IMR-90 (cell line): ENCODE data around the gene QPRT. TPM values are rescaled to one million over a fixed set of nuclear protein-coding genes. Genes with fewer than 3 reads are reported as not detected.

Experiments used
- ATAC-seq: fragments of 200-7000 bp; cut with Tn5 transposase; 2 replicates; pipeline ENCODE4 v1.9.1; 2020; ENCODE audit warnings: low read depth, mild to moderate bottlenecking, moderate library complexity
- BruUV-seq: library from RNA; stranded (reverse); fragments of 400-500 nt; replicated peaks from 2 replicates; lab custom pipeline; 2021; lab: Mats Ljungman, UMichigan
- CTCF ChIA-PET: fragments of 300-600 bp; formaldehyde crosslinking; extraction: SDS; loops from one replicate; lab custom pipeline; 2021; ENCODE audit warnings: antibody characterized with exemption; lab: Yijun Ruan, JAX
- POLR2A ChIA-PET: fragments of 300-600 bp; sonication (Branson Sonifier 250); formaldehyde crosslinking; loops from one replicate; lab custom pipeline; 2022; ENCODE audit warnings: antibody characterized with exemption; ENCODE audit not compliant: unreplicated experiment; lab: Charles Lee
- DNase-seq: peaks from one replicate; pipeline ENCODE4 v3.0.0; 2013
- H2AFZ ChIP-seq: replicated peaks from 2 replicates; pipeline ENCODE3; 2013; ENCODE audit warnings: low read length, mild to moderate bottlenecking; ENCODE audit not compliant: poor library complexity
- H2AK5ac ChIP-seq: 2 replicates; pipeline ENCODE4 v1.6.1; 2013; ENCODE audit warnings: low read depth, low read length, inconsistent platforms
- H2AK9ac ChIP-seq: replicated peaks from 2 replicates; pipeline ENCODE3; 2013; ENCODE audit warnings: mild to moderate bottlenecking, low read depth, low read length, moderate library complexity; ENCODE audit not compliant: poor library complexity
- H2BK120ac ChIP-seq: 2 replicates; pipeline ENCODE4 v1.6.1; 2013; ENCODE audit warnings: low read depth, low read length, inconsistent platforms
- H2BK15ac ChIP-seq: 3 replicates; pipeline ENCODE4 v1.6.1; 2013; ENCODE audit warnings: low read depth, low read length, inconsistent platforms
- H2BK20ac ChIP-seq: 2 replicates; pipeline ENCODE4 v1.6.1; 2013; ENCODE audit warnings: low read depth, mild to moderate bottlenecking, inconsistent platforms, low read length, moderate library complexity
- H2BK5ac ChIP-seq: 2 replicates; pipeline ENCODE4 v1.6.1; 2013; ENCODE audit warnings: mild to moderate bottlenecking, low read depth, low read length, inconsistent platforms; ENCODE audit not compliant: poor library complexity, severe bottlenecking
- H3K14ac ChIP-seq: replicated peaks from 2 replicates; pipeline ENCODE4 v1.6.1; 2013; ENCODE audit warnings: low read depth, low read length, inconsistent platforms
- H3K18ac ChIP-seq: 2 replicates; pipeline ENCODE4 v1.6.1; 2013; ENCODE audit warnings: low read depth, low read length, control low read depth
- H3K23ac ChIP-seq: 2 replicates; pipeline ENCODE4 v1.6.1; 2013; ENCODE audit warnings: low read depth, low read length, inconsistent platforms
- H3K27ac ChIP-seq: 2 replicates; pipeline ENCODE4 v1.5.1; 2013; ENCODE audit warnings: mild to moderate bottlenecking, control low read depth, low read length; ENCODE audit not compliant: insufficient read depth
- H3K27me3 ChIP-seq: 2 replicates; pipeline ENCODE4 v1.6.1; 2013; ENCODE audit warnings: low read length; ENCODE audit not compliant: control insufficient read depth, insufficient read depth
- H3K36me3 ChIP-seq: 2 replicates; pipeline ENCODE4 v1.6.1; 2013; ENCODE audit warnings: low read length, mixed read lengths; ENCODE audit not compliant: control insufficient read depth, insufficient read depth
- H3K4ac ChIP-seq: 2 replicates; pipeline ENCODE4 v1.6.1; 2013; ENCODE audit warnings: low read depth, low read length, inconsistent platforms
- H3K4me1 ChIP-seq: 2 replicates; pipeline ENCODE4 v1.6.1; 2013; ENCODE audit warnings: low read length, mixed read lengths; ENCODE audit not compliant: control insufficient read depth, insufficient read depth
- H3K4me2 ChIP-seq: 2 replicates; pipeline ENCODE4 v1.6.1; 2013; ENCODE audit warnings: low read depth, mild to moderate bottlenecking, control low read depth, low read length, moderate library complexity
- H3K4me3 ChIP-seq: 2 replicates; pipeline ENCODE4 v1.5.1; 2013; ENCODE audit warnings: low read depth, mild to moderate bottlenecking, control low read depth, low read length, moderate library complexity; ENCODE audit not compliant: insufficient read depth
- H3K56ac ChIP-seq: 2 replicates; pipeline ENCODE4 v1.6.1; 2013; ENCODE audit warnings: low read length, inconsistent platforms; ENCODE audit not compliant: insufficient read depth; ENCODE audit errors: extremely low read depth
- H3K79me1 ChIP-seq, 2 experiments: 2 replicates each; pipeline ENCODE4 v1.6.1; 2013; ENCODE audit warnings: low read length in 2 of 2, inconsistent platforms in 1 of 2, low read depth in 1 of 2
- H3K9ac ChIP-seq: 2 replicates; pipeline ENCODE4 v1.6.1; 2013; ENCODE audit warnings: low read depth, low read length, control low read depth
- H3K9me1 ChIP-seq: 2 replicates; pipeline ENCODE4 v1.6.1; 2013; ENCODE audit warnings: low read length, inconsistent platforms; ENCODE audit not compliant: insufficient read depth
- H3K9me3 ChIP-seq: 2 replicates; pipeline ENCODE4 v1.6.1; 2013; ENCODE audit warnings: low read length; ENCODE audit not compliant: control insufficient read depth, insufficient read depth
- H4K20me1 ChIP-seq: 2 replicates; pipeline ENCODE4 v1.6.1; 2013; ENCODE audit warnings: low read length, inconsistent platforms; ENCODE audit not compliant: insufficient read depth
- H4K5ac ChIP-seq: 2 replicates; pipeline ENCODE4 v1.6.1; 2013; ENCODE audit warnings: mild to moderate bottlenecking, low read depth, low read length, control low read depth
- H4K8ac ChIP-seq, 2 experiments: 2 replicates each; pipeline ENCODE4 v1.6.1; 2013; ENCODE audit warnings: low read depth in 2 of 2, low read length in 2 of 2, control low read depth in 1 of 2, inconsistent platforms in 1 of 2
- H4K91ac ChIP-seq: 2 replicates; pipeline ENCODE4 v1.6.1; 2013; ENCODE audit warnings: low read depth, low read length, inconsistent platforms; ENCODE audit not compliant: insufficient read depth
- RCOR1 ChIP-seq: IDR thresholded peaks from 2 replicates; pipeline ENCODE4 v1.6.1; 2012; ENCODE audit warnings: mild to moderate bottlenecking, low read length, improper control_type of control experiment; ENCODE audit not compliant: insufficient replicate concordance
- WGBS, 2 experiments: methylation state at CpG; one replicate each; pipeline versions ENCODE4 v1.1.5 to v1.1.7; 2013; ENCODE audit warnings: missing lambda C conversion rate in 2 of 2; ENCODE audit not compliant: insufficient read length in 1 of 2; ENCODE audit errors: extremely low coverage in 2 of 2; 5-methylcytosine and 5-hydroxymethylcytosine counted together
- dilution Hi-C: fragments of 300-500 bp; cut with HindIII; formaldehyde crosslinking; loops from one replicate; pipeline ENCODE4 v1.14.3; 2018; ENCODE audit warnings: low sequenced_read_pairs; ENCODE audit not compliant: unreplicated experiment
- in situ Hi-C: fragments of 300-500 bp; cut with MboI; formaldehyde crosslinking; loops from 3 replicates; pipeline ENCODE4 v1.14.3; 2019; ENCODE audit warnings: low sequenced_read_pairs, inconsistent platforms, mixed read lengths
- intact Hi-C: fragments of 100-400 bp; cut with micrococcal nuclease; formaldehyde crosslinking; loops from 2 replicates; pipeline ENCODE4 v1.10.0; 2022
- polyA plus RNA-seq, 3 experiments: library from polyadenylated mRNA; depleted of rRNA; stranded (reverse); fragments of >200 nt; gene quantifications; 2 replicates each; pipeline ENCODE4 v1.2.3, GENCODE V29; 2012; ENCODE audit warnings: low replicate concordance in 1 of 3
- total RNA-seq: library from RNA; depleted of rRNA; stranded (reverse); fragments of >200 nt; gene quantifications from 2 replicates; pipeline ENCODE4 v1.2.3, GENCODE V29; 2012

QPRT gene
- total and polyA plus RNA-seq, 2 of the 4 experiments (the other 2 are of a cell fraction), result 3.4 to 6.3 TPM

DNA sequence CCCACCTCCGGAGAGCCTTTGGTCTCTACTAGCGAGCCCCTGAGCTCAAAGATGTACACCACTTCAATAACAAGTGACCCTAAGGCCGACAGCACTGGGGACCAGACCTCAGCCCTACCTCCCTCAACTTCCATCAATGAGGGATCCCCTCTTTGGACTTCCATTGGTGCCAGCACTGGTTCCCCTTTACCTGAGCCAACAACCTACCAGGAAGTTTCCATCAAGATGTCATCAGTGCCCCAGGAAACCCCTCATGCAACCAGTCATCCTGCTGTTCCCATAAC, 15.2 kb upstream of the QPRT start:
- ATAC-seq (no peak), DNase-seq (no peak)
- ChIA-PET CTCF (no interaction called here), POLR2A (no interaction called here)
- in situ Hi-C loops, result no loop called here
- dilution Hi-C loops, result no loop called here
- Histone ChIP-seq H3K9me1 (peaks cover 2% of the 10 kb centered on the region; the same call in 1 of the 2 replicates), H3K9ac (no peak overlapping the region), H2BK5ac (no peak overlapping the region), H3K9me3 (no peaks in the 10 kb centered on the region), H3K79me1 (no peaks in the 10 kb centered on the region), H3K18ac (no peak overlapping the region), H4K5ac (no peak overlapping the region), H3K4me2 (no peak overlapping the region), H3K4me3 (no peak overlapping the region), H3K36me3 (no peaks in the 10 kb centered on the region), H3K4me1 (no peaks in the 10 kb centered on the region; the same call in 1 of the 2 replicates), H2AFZ (peak overlapping the region; percentile 43), H3K14ac (no peak overlapping the region), H3K27ac (no peak overlapping the region), H2BK20ac (no peak overlapping the region), H2BK15ac (no peak overlapping the region), H4K8ac (no peak overlapping the region), H2AK5ac (no peak overlapping the region), H3K4ac (no peak overlapping the region), H3K56ac (no peak overlapping the region), H3K27me3 (peaks cover 12% of the 10 kb centered on the region; the same call in 1 of the 2 replicates), H2AK9ac (no peak overlapping the region), H2BK120ac (no peak overlapping the region), H4K20me1 (no peaks in the 10 kb centered on the region), H4K91ac (no peak overlapping the region), H3K23ac (no peak overlapping the region)
- TF ChIP-seq RCOR1, result no peak
- intact Hi-C loops, result no loop called here
- BruUV-seq, result no TSS peak
- no CpG with 5 or more reads among the region's 3 CpGs for WGBS, 2 experiments
